ENCODE measurements around the gene UBE2G1. TPM values are rescaled to one million over a fixed set of nuclear protein-coding genes. Genes with fewer than 3 reads are reported as not detected.

The UBE2G1 gene
- total and polyA plus RNA-seq, 2 of the 13 experiments (the other 11 are each of a cell fraction or from before 2014, with no cell fraction given) = 27.9 to 42.6 TPM

DNA sequence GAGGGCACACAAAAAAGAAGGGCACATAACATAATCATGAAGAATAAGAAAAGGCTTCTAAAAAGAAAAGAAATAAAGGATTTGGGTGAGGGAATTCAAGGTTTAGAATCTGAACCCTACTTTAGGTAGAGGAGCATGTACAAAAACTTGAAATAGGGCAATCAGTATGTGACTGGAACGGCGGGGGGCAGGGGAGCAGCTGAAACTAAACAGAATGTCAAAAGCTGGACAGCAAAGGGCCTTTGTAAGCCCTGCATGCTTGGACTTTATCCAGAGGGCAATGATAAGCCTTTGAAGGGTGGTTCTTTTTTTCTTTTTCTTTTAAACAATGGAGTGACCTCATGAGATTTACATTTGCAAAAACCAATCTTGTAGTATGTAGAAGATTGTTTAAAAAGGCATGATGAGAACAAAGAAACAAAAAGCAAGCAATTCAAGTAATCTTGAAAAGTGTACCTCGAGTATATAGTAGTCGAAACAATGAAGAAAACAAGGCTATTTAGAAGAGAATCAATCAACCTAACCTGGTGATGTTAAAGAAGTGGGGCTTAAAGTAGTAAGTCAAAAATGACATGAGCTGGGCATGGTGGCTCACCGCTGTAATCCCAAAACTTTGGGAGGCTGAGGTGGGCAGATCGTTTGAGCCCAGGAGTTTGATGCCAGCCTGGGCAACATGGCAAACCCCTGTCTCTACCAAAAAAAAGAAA lies 56.0 kb downstream of the UBE2G1 start (continued):
- TF ChIP-seq FOSL2 (CRISPR knock-in tag; IDR thresholded peaks at IDR 0.05) (no peak), MEF2D (CRISPR knock-in tag; IDR thresholded peaks at IDR 0.05) (0 out of 2 replicates have a peak, but pooled peaks have one; percentile 32), ZNF225 (CRISPR knock-in tag; IDR thresholded peaks at IDR 0.05) (no peak), SAFB2 (CRISPR knock-in tag; IDR thresholded peaks at IDR 0.05; ENCODE audit: borderline replicate concordance, low read depth) (no peak), ZNF775 (CRISPR knock-in tag; IDR thresholded peaks at IDR 0.05; ENCODE audit: borderline replicate concordance) (no peak), NR1H2 (CRISPR knock-in tag; IDR thresholded peaks at IDR 0.05; ENCODE audit: borderline replicate concordance, low read depth) (no peak), ZNF773 (CRISPR knock-in tag; IDR thresholded peaks at IDR 0.05; ENCODE audit: borderline replicate concordance) (no peak), ZNF230 (CRISPR knock-in tag; IDR thresholded peaks at IDR 0.05) (no peak), HNF1A (IDR thresholded peaks at IDR 0.05; ENCODE audit: low read depth) (no peak), HNF1A (CRISPR knock-in tag; IDR thresholded peaks at IDR 0.05; ENCODE audit: borderline replicate concordance) (peak; percentile 15; the same call in 1 of the 2 replicates), RELA (CRISPR knock-in tag; IDR thresholded peaks at IDR 0.05) (no peak), ZBTB42 (CRISPR knock-in tag; IDR thresholded peaks at IDR 0.05) (no peak), MAF1 (CRISPR knock-in tag; IDR thresholded peaks at IDR 0.05; ENCODE audit: borderline replicate concordance) (no peak), ZFX (CRISPR knock-in tag; IDR thresholded peaks at IDR 0.05; ENCODE audit: low read depth) (no peak), GATA4 (IDR thresholded peaks at IDR 0.05; ENCODE audit: borderline replicate concordance, low read depth) (no peak), NFAT5 (CRISPR knock-in tag; IDR thresholded peaks at IDR 0.05) (no peak), SNAI1 (CRISPR knock-in tag; IDR thresholded peaks at IDR 0.05; ENCODE audit: borderline replicate concordance) (no peak), ZNF572 (CRISPR knock-in tag; IDR thresholded peaks at IDR 0.05) (no peak)
- TF ChIP-seq, protein P1, sequence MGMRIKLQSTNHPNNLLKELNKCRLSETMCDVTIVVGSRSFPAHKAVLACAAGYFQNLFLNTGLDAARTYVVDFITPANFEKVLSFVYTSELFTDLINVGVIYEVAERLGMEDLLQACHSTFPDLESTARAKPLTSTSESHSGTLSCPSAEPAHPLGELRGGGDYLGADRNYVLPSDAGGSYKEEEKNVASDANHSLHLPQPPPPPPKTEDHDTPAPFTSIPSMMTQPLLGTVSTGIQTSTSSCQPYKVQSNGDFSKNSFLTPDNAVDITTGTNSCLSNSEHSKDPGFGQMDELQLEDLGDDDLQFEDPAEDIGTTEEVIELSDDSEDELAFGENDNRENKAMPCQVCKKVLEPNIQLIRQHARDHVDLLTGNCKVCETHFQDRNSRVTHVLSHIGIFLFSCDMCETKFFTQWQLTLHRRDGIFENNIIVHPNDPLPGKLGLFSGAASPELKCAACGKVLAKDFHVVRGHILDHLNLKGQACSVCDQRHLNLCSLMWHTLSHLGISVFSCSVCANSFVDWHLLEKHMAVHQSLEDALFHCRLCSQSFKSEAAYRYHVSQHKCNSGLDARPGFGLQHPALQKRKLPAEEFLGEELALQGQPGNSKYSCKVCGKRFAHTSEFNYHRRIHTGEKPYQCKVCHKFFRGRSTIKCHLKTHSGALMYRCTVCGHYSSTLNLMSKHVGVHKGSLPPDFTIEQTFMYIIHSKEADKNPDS (CRISPR knock-in tag; IDR thresholded peaks at IDR 0.05) = no peak

Measured in HepG2 (cell line).